ENCODE results near the gene SCFD2.

- TF ChIP-seq CTCF (conservative IDR thresholded peaks at IDR 0.05 in 1 of 2, IDR thresholded peaks at IDR 0.05 in 1 of 2; ENCODE audit: extremely low read depth in 1 of 2, insufficient read depth in 1 of 2, low read depth in 1 of 2, low read length in 2 of 2) = peak; percentile 94 to 95
- no peak for TF ChIP-seq EZH2 (IDR thresholded peaks at IDR 0.05; ENCODE audit: borderline replicate concordance, low read length)
Measured at GRCh38 chr4:52911684-52912294, 454.1 kb downstream of the SCFD2 start.
